Activated naive CD8-positive, alpha-beta T cell treated with anti-CD3 and anti-CD28 coated beads, Interleukin-2, amount 10 ng/mL, durations not matched to agents 7 days and 5 days (primary cell): ENCODE data around the gene TNFSF15. TPM values are rescaled to one million over a fixed set of nuclear protein-coding genes. Genes with fewer than 3 reads are reported as not detected.

Source experiments
- ATAC-seq: fragments of 150-1000 bp; cut with Tn5 transposase; one replicate; pipeline ENCODE4 v1.10.0; 2021; ENCODE audit warnings: low read depth, moderate library complexity
- POLR2A ChIA-PET: fragments of 350-600 bp; sonication (Branson Sonifier 250); formaldehyde crosslinking; loops from one replicate; lab custom pipeline; 2021; ENCODE audit warnings: antibody characterized with exemption; lab: Charles Lee
- DNase-seq: peaks from one replicate; pipeline ENCODE4 v3.0.0; 2021
- H3K27ac Mint-ChIP-seq: one replicate; pipeline ENCODE4 v1.8.0; 2022; ENCODE audit warnings: mild to moderate bottlenecking, mixed read lengths
- H3K27me3 Mint-ChIP-seq: one replicate; pipeline ENCODE4 v1.8.0; 2022; ENCODE audit warnings: mild to moderate bottlenecking, moderate library complexity, mixed read lengths
- H3K36me3 Mint-ChIP-seq: one replicate; pipeline ENCODE4 v1.8.0; 2021; ENCODE audit warnings: mild to moderate bottlenecking, mixed read lengths
- H3K4me1 Mint-ChIP-seq: one replicate; pipeline ENCODE4 v1.8.0; 2021; ENCODE audit warnings: mixed read lengths
- H3K4me3 Mint-ChIP-seq: one replicate; pipeline ENCODE4 v1.8.0; 2022; ENCODE audit warnings: mild to moderate bottlenecking, moderate library complexity, mixed read lengths
- H3K9me3 Mint-ChIP-seq: one replicate; pipeline ENCODE4 v1.8.0; 2021; ENCODE audit warnings: mixed read lengths
- total RNA-seq, 2 experiments: library from RNA; stranded (reverse); gene quantifications; one replicate each; pipeline ENCODE4 v1.2.3, GENCODE V29; 2021

The TNFSF15 gene
- total RNA-seq, 2 experiments from 2014 or later, result 1.0 to 1.2 TPM

DNA sequence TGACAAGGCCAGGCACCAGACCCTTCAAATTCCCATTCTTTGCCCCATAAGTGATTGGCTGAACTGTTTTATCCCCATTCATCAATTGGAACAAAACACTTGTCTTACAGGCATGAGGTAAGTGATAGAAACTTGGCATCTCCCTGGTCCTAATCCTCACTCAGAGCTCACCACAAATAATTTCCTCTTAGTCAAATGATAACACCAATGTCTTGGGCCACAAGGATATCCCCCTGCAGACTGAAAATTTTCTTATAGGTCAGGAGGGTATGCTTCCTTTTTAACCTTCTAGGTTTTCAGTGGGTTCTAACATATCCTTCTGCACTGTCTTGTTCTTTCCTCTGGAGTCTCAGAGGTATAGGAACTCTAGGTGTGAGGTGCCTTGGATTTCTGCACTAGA lies 14.5 kb downstream of the TNFSF15 start:
- Mint-ChIP-seq H3K36me3 (peaks cover 42% of the 10 kb centered on the region), H3K4me3 (no peak overlapping the region), H3K27me3 (no peaks in the 10 kb centered on the region), H3K9me3 (peaks cover 18% of the 10 kb centered on the region), H3K4me1 (peaks cover 2% of the 10 kb centered on the region), H3K27ac (no peak overlapping the region)
- DNase-seq, result no peak
- POLR2A ChIA-PET, result no interaction called here
- ATAC-seq, result no peak

DNA sequence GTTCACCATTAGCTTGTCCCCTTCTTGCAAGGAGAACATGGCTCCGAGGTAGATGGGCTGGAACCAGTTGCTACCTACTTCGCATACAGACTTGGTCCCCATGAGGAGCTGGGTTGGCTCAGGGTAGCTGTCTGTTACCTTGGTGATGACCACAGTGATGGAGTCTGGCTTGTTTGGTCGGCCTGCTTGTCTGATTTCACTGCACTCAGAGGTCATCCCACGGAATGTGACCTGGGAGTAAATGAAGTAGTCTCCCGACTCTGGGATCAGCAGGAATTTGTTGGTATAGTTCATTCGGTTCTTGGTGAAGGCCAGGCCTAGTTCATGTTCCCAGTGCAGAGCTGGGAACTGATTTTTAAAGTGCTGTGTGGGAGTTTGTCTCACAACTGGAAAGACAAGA lies 15.3 kb downstream of the TNFSF15 start:
- ATAC-seq (no peak), DNase-seq (no peak)
- H3K36me3 Mint-ChIP-seq, result peaks cover 38% of the 10 kb centered on the region
- H3K27me3 Mint-ChIP-seq, result no peaks in the 10 kb centered on the region
- peaks cover 2% of the 10 kb centered on the region for H3K4me1 Mint-ChIP-seq
- H3K27ac Mint-ChIP-seq, result peak overlapping the region; percentile 30
- H3K4me3 Mint-ChIP-seq, result no peak overlapping the region
- peaks cover 16% of the 10 kb centered on the region for H3K9me3 Mint-ChIP-seq
- POLR2A ChIA-PET, result interaction anchor here (0.6 to 0.7 kb wide), 2 partner anchors 15 to 397 kb away, joined by 4 read pairs; partner anchors contain the start of gene TNFSF15

DNA sequence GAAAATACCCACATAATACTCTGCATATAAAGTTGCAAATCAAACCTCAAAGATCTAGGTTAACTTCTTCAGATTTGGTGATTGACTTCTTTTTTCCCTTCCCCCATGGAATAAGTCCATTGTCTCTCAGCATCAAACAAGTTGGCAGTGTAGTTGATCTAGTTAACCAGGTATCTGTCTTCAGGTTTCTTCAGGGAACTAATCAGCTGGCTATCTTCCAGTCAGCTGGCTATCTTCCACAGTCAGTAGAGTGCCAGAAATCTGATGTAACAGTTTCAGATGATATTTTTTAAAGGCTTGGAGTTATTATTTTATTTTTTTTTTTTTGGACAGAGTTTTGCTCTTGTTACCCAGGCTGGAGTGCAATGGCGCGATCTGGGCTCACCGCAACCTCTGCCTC lies 16.8 kb downstream of the TNFSF15 start:
- no peak overlapping the region for H3K4me3 Mint-ChIP-seq
- H3K27ac Mint-ChIP-seq, result no peak overlapping the region
- H3K4me1 Mint-ChIP-seq, result peaks cover 2% of the 10 kb centered on the region
- DNase-seq, result no peak
- POLR2A ChIA-PET, result no interaction called here
- no peak for ATAC-seq
- H3K27me3 Mint-ChIP-seq, result no peaks in the 10 kb centered on the region
- peaks cover 11% of the 10 kb centered on the region for H3K9me3 Mint-ChIP-seq
- peaks cover 35% of the 10 kb centered on the region for H3K36me3 Mint-ChIP-seq

DNA sequence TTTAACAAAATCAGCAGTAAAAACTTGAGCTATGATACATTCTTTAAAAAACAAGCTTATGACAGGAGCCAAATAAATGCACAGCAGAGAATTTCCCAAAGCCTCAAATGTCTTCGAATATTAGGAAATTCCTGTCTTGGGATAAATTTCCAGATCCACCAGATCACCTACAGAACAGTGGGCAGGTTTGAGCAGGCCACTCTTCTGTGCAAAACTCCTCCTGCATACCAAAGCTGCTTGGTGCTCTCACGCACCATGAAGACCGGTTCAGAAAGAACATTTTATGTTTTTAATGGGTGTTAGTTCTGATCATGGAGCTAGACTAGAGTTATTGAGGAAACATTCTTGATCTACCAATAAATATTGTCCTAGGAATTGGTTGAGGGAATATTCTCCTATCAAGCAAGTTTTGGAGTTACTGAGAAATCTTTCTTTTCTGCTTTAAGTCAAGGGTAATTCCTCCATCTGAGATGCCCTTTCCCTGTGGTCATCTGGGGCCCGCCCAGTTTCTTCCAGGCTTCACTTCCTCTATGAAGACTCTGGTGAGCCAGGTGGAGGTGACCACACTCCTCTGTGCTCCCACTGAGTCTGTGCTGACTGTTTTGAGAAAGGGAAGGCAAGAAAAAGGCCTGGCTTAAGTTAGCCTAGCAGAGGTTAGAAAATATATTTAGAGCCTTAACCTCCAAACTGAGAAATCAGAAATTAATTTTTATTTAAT lies 17.9 kb downstream of the TNFSF15 start:
- Mint-ChIP-seq H3K9me3 (peaks cover 14% of the 10 kb centered on the region), H3K36me3 (peaks cover 37% of the 10 kb centered on the region), H3K4me1 (peaks cover 2% of the 10 kb centered on the region), H3K4me3 (no peak overlapping the region), H3K27me3 (no peaks in the 10 kb centered on the region), H3K27ac (no peak overlapping the region)
- DNase-seq, result no peak
- POLR2A ChIA-PET, result no interaction called here
- ATAC-seq, result no peak

- Mint-ChIP-seq H3K27ac (no peak overlapping the region), H3K27me3 (no peaks in the 10 kb centered on the region), H3K4me1 (peaks cover 2% of the 10 kb centered on the region), H3K4me3 (no peak overlapping the region), H3K9me3 (peaks cover 14% of the 10 kb centered on the region), H3K36me3 (peaks cover 31% of the 10 kb centered on the region)
- DNase-seq, result no peak
- ATAC-seq, result no peak
- POLR2A ChIA-PET, result no interaction called here
Observed at GRCh38 chr9:114787214-114787613, 18.6 kb downstream of the TNFSF15 start.

- POLR2A ChIA-PET, result no interaction called here
- H3K27ac Mint-ChIP-seq, result no peak overlapping the region
- no peaks in the 10 kb centered on the region for H3K27me3 Mint-ChIP-seq
- H3K4me3 Mint-ChIP-seq, result no peak overlapping the region
- no peaks in the 10 kb centered on the region for H3K4me1 Mint-ChIP-seq
- H3K36me3 Mint-ChIP-seq, result peaks cover 21% of the 10 kb centered on the region
- DNase-seq (no peak), ATAC-seq (no peak)
- peaks cover 9% of the 10 kb centered on the region for H3K9me3 Mint-ChIP-seq
Observed at GRCh38 chr9:114785866-114786650, 19.8 kb downstream of the TNFSF15 start.

- Mint-ChIP-seq H3K9me3 (peaks cover 6% of the 10 kb centered on the region), H3K4me1 (no peaks in the 10 kb centered on the region), H3K27ac (no peak overlapping the region), H3K27me3 (no peaks in the 10 kb centered on the region), H3K4me3 (no peak overlapping the region), H3K36me3 (peaks cover 11% of the 10 kb centered on the region)
- no peak for ATAC-seq
- POLR2A ChIA-PET, result interaction anchor here (1.4 kb wide), 1 partner anchor 30 kb away, joined by 4 read pairs; no protein-coding TSS in a partner anchor
- no peak for DNase-seq
Observed at GRCh38 chr9:114784721-114785279, 21.0 kb downstream of the TNFSF15 start.

DNA sequence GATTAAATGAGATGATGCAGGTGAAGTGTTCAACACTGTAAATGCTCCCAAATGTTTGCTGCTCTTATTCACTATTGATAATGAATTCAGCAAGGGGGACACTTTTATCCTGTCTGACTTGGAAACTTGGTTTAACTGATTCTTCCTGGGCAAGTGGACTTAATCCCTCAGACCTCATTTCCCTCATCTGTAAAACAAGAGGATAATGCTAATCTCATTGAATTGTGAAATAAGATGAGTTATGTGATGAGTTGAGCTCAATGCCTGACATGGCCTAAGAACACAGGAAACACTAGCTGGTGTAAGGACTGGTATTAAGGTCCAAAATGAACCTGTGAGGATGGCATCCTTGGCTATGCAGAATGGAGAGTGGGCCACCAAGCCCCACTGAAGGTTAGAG lies 23.3 kb downstream of the TNFSF15 start:
- H3K4me3 Mint-ChIP-seq, result no peak overlapping the region
- POLR2A ChIA-PET, result no interaction called here
- peaks cover 12% of the 10 kb centered on the region for H3K9me3 Mint-ChIP-seq
- peaks cover 6% of the 10 kb centered on the region for H3K36me3 Mint-ChIP-seq
- no peak overlapping the region for H3K27ac Mint-ChIP-seq
- H3K27me3 Mint-ChIP-seq, result peaks cover 4% of the 10 kb centered on the region
- ATAC-seq, result no peak
- no peak for DNase-seq
- peaks cover 3% of the 10 kb centered on the region for H3K4me1 Mint-ChIP-seq

DNA sequence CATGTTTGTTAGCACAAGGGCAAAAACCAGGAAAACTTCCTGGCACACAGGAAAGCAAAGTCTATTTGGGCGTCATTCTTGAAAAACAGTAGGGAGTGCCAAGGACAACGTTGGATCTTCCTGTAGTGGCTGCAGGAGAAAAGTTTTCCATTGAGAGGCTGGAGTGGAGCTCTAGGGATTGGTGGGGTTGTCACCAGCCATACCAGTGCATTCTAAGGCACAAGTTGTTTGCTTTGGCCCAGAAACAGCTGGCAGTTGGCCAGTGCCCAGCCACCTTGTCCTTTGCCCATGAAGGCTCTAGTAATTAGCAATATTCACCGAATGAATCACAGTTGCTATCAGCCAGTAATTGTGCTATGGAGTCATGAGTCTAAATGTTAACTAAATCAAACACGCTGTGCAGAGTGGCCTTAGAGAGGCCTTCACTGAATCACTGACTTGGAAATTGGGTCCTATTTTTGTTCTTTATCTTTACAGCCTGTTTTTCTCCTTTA lies 26.4 kb downstream of the TNFSF15 start:
- DNase-seq, result no peak
- ATAC-seq, result no peak
- no peak overlapping the region for H3K27ac Mint-ChIP-seq
- POLR2A ChIA-PET, result interaction anchor here (1.2 kb wide), 1 partner anchor 120 kb away, joined by 3 read pairs; no protein-coding TSS in a partner anchor
- H3K9me3 Mint-ChIP-seq, result peaks cover 14% of the 10 kb centered on the region
- no peak overlapping the region for H3K4me3 Mint-ChIP-seq
- peaks cover 17% of the 10 kb centered on the region for H3K36me3 Mint-ChIP-seq
- peaks cover 27% of the 10 kb centered on the region for H3K4me1 Mint-ChIP-seq
- peaks cover 8% of the 10 kb centered on the region for H3K27me3 Mint-ChIP-seq

GRCh38 chr9:114777821-114778609 lies 27.8 kb downstream of the TNFSF15 start:
- ATAC-seq (peak; percentile 92), DNase-seq (no peak)
- peak overlapping the region; percentile 46 for H3K27ac Mint-ChIP-seq
- POLR2A ChIA-PET, result interaction anchor here (1.2 kb wide), 1 partner anchor 121 kb away, joined by 3 read pairs; no protein-coding TSS in a partner anchor
- peaks cover 14% of the 10 kb centered on the region for H3K36me3 Mint-ChIP-seq
- H3K9me3 Mint-ChIP-seq, result peaks cover 13% of the 10 kb centered on the region
- peaks cover 30% of the 10 kb centered on the region for H3K4me1 Mint-ChIP-seq
- H3K4me3 Mint-ChIP-seq, result no peak overlapping the region
- peaks cover 8% of the 10 kb centered on the region for H3K27me3 Mint-ChIP-seq

DNA sequence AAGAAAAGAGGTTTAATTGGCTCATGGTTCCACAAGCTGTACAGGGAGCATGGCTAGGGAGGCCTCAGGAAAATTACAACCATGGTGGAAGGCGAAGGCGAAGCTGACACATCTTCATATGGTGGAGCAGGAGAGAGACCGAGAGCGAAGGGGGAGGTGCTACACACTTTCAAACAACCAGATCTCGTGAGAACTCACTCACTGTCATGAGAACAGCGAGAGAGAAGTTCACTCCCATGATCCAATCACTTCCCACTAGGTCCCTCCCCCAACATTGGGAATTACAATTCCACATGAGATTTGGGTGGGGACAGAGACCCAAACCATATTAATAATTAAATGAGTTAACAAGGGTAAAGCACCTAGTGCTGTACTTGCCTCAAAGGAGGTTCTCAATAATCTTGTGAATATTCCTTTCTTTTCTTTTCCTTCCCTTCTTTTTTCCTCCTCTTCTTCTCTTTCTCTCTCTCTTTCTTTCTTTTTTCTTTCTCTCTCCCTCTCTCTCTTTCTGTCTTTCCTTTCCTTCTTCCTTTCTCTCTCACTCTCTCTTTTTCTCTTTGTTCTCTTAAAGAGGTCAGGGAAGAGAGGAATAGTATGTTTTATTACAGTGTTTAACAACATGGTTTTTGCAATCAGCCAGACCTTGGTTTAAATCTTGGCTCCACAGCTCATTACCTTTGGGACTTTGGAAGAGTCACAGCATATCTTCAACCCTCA lies 29.0 kb downstream of the TNFSF15 start:
- POLR2A ChIA-PET, result interaction anchor here (0.8 kb wide), 1 partner anchor 166 kb away, joined by 3 read pairs; no protein-coding TSS in a partner anchor
- DNase-seq (no peak), ATAC-seq (no peak)
- peak overlapping the region; percentile 44 for H3K4me3 Mint-ChIP-seq
- H3K27me3 Mint-ChIP-seq, result peaks cover 8% of the 10 kb centered on the region
- peaks cover 30% of the 10 kb centered on the region for H3K4me1 Mint-ChIP-seq
- H3K36me3 Mint-ChIP-seq, result peaks cover 14% of the 10 kb centered on the region
- peaks cover 13% of the 10 kb centered on the region for H3K9me3 Mint-ChIP-seq
- peak overlapping the region; percentile 40 for H3K27ac Mint-ChIP-seq

- no peak for ATAC-seq
- Mint-ChIP-seq H3K9me3 (peaks cover 9% of the 10 kb centered on the region), H3K36me3 (peaks cover 15% of the 10 kb centered on the region), H3K4me1 (peaks cover 30% of the 10 kb centered on the region), H3K27me3 (peaks cover 8% of the 10 kb centered on the region), H3K4me3 (peak overlapping the region; percentile 47), H3K27ac (peak overlapping the region; percentile 44)
- no peak for DNase-seq
- POLR2A ChIA-PET, result no interaction called here
Observed at GRCh38 chr9:114775981-114776380, 29.9 kb downstream of the TNFSF15 start.
